ENCODE data around the gene EPSTI1.

Gene EPSTI1

DNA sequence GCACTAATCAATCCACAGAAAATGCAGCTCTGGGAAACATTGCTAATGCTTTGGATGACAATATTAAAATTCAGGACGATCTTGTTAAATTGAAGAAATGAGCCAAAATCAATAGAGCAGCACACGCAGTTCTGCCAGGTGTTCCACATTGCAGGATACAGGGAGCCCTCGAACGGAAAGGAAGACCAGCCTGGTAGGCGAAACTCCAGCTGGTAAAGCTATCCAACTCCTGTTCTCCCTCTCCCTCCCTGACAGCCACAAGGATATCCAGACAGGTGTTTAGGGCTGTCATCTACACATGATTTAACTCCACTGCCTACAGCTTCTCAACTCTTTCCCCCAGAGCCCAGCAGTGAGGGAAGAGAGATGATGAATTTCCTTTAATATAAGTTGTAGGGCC is 67.7 kb downstream of the EPSTI1 start:
- H3K4me3 Mint-ChIP-seq: no peak overlapping the region
- H3K4me1 Mint-ChIP-seq (ENCODE audit: low read depth): peaks cover 3% of the 10 kb centered on the region
- H3K27me3 Mint-ChIP-seq: no peaks in the 10 kb centered on the region
- no peaks in the 10 kb centered on the region for H3K9me3 Mint-ChIP-seq (ENCODE audit: low read depth)
- H3K36me3 Mint-ChIP-seq: peaks cover 30% of the 10 kb centered on the region
- no peak overlapping the region for H3K27ac Mint-ChIP-seq

DNA sequence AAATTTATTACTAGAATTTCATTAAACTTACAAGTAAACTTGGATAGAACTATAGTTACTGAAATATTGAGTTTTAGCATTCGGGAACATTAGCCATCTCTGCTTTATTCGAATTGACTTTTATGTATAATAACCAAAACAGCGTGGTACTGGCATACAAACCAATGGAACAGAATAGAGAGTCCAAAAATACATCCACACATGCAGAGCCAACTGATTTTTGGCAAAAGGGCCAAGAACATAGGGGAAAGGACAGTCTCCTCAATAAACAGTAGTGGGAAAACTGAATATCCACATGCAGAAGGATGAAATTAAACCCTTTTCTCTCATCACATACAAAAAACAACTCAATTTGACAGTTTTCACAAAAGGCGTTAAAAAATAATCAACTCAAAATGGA is 84.3 kb downstream of the EPSTI1 start:
- H3K27me3 Mint-ChIP-seq: no peaks in the 10 kb centered on the region
- H3K4me1 Mint-ChIP-seq (ENCODE audit: low read depth): peaks cover 2% of the 10 kb centered on the region
- peaks cover 24% of the 10 kb centered on the region for H3K36me3 Mint-ChIP-seq
- no peak overlapping the region for H3K27ac Mint-ChIP-seq
- H3K4me3 Mint-ChIP-seq: no peak overlapping the region
- H3K9me3 Mint-ChIP-seq (ENCODE audit: low read depth): no peaks in the 10 kb centered on the region

DNA sequence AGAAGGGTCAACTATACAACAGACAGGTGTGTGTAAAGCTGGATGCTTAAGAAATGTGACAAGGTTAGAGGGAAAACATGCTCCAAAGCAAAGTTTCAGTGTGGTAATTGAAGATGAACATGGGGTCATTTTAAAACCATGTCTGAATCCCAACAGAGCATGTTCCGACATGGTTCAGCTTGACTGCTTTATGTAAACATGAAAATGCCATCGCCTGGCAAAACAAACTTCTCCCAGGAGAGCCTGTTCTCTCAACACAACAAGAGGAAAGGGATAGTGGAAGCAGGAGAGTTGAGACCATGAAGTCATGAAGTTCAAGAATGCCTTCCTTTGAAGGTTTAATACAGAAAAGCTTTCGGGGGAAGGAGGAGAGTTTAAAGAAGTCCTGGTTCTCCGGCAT is 85.8 kb downstream of the EPSTI1 start:
- H3K4me3 Mint-ChIP-seq: no peak overlapping the region
- H3K4me1 Mint-ChIP-seq (ENCODE audit: low read depth): no peaks in the 10 kb centered on the region
- no peaks in the 10 kb centered on the region for H3K27me3 Mint-ChIP-seq
- peaks cover 21% of the 10 kb centered on the region for H3K36me3 Mint-ChIP-seq
- no peaks in the 10 kb centered on the region for H3K9me3 Mint-ChIP-seq (ENCODE audit: low read depth)
- H3K27ac Mint-ChIP-seq: no peak overlapping the region

DNA sequence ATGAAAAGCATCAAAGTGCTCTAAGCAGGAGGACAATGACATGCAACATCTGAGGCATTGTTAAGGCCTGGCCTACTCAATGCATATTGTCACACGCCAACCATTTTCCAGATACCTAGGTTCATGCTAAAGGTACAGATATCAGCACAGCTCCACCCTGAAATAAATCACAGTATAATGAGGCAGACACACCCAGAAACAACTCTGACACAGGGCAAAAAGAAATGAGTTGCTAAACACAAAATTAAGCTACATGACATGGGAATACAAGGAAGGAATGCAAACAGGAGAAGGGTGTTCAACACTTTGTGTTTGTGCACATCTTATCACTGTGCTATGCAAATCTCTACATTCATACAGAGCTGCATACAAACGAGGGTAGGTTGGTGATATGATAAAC is 86.5 kb downstream of the EPSTI1 start:
- H3K9me3 Mint-ChIP-seq (ENCODE audit: low read depth): no peaks in the 10 kb centered on the region
- no peak overlapping the region for H3K4me3 Mint-ChIP-seq
- H3K27me3 Mint-ChIP-seq: no peaks in the 10 kb centered on the region
- H3K36me3 Mint-ChIP-seq: peaks cover 24% of the 10 kb centered on the region
- H3K27ac Mint-ChIP-seq: no peak overlapping the region
- H3K4me1 Mint-ChIP-seq (ENCODE audit: low read depth): no peaks in the 10 kb centered on the region

DNA sequence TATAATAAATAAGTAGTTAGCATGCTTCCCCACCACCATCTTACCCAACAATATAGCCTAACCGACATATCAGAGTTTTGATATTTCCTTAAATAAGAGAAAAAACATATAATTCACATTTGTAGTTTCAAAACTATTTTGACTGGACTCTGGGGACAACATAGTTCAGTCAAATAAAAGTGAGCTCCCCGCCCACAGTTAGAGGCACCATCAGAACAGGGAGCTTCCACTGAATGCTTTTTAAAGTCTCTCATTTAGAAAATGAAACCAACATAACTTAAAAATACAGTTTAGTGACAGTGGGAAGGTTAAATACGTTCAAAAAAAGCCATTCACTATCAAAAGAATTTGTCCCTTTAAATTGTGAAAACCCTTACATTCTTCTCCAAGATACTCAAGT is 92.8 kb downstream of the EPSTI1 start:
- Mint-ChIP-seq H3K27ac (no peak overlapping the region), H3K27me3 (no peaks in the 10 kb centered on the region), H3K4me3 (no peak overlapping the region), H3K9me3 (ENCODE audit: low read depth) (no peaks in the 10 kb centered on the region), H3K4me1 (ENCODE audit: low read depth) (no peaks in the 10 kb centered on the region), H3K36me3 (peaks cover 33% of the 10 kb centered on the region)

DNA sequence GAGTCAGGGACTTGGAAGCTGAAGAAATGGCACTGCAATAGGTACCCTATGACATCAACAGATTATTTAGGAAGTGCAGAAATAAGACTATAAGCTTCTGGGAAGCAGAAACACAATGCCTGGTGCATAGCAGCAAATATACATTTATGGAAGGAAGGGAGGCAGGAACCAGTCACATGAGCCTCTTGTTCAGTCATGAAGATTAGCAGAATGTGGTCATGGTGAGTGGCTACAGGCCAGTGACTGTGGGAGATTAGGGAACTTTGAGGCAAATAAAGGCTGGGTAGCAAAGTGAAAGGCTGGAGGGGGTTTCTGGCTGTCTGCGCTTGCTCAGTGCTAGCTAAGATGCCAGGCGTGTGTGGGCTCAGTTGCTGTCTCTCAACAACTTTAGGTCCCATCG is 96.3 kb downstream of the EPSTI1 start:
- peaks cover 24% of the 10 kb centered on the region for H3K36me3 Mint-ChIP-seq
- H3K4me1 Mint-ChIP-seq (ENCODE audit: low read depth): no peaks in the 10 kb centered on the region
- H3K27ac Mint-ChIP-seq: no peak overlapping the region
- no peak overlapping the region for H3K4me3 Mint-ChIP-seq
- H3K27me3 Mint-ChIP-seq: no peaks in the 10 kb centered on the region
- H3K9me3 Mint-ChIP-seq (ENCODE audit: low read depth): no peaks in the 10 kb centered on the region

DNA sequence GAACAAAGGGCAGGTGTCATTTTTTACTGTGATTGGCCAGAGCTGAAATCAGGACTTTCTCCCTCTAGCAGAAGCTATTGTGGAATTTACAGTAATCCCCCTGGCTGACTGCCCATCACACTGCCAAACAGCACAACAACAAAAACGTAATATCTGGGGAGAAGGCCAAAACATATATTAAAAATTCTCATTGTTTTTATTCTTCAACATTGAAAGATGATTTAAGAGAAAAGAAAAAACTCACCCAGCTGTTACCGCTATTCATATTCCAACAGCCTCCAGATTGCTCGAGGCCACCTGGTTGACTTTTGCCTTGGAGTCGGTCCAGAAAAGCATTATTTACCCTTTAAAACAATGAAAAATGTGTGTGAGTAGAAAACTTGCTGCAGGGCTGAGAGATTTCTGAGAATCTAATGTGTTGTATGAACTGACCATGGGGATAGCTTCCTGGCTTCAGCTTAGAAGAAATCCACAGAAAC is 97.2 kb downstream of the EPSTI1 start:
- Mint-ChIP-seq H3K27me3 (no peaks in the 10 kb centered on the region), H3K9me3 (ENCODE audit: low read depth) (no peaks in the 10 kb centered on the region), H3K4me1 (ENCODE audit: low read depth) (no peaks in the 10 kb centered on the region), H3K27ac (no peak overlapping the region), H3K36me3 (peaks cover 18% of the 10 kb centered on the region), H3K4me3 (no peak overlapping the region)

DNA sequence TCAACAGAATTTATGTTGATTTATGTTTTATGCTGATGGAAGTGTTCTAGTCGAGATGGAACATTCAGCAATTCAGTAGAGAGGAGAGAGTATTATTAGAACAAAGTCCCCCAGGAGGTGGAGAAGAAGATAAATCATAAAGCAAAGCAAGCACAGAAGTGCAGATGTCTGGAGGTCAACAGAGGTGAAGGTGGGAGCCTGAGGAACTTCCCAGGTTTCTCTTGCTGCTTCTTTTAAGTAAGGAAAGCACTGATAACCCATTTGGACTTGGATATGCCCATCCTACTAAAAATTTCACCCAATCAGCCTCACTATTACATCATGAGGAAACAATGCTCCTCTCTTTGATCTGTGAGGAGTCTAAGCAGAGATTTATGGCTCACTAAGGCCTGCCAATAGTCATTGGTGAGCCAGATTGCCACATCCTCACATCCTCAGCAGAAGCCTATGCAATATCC is 98.8 kb downstream of the EPSTI1 start:
- no peak overlapping the region for H3K27ac Mint-ChIP-seq
- no peaks in the 10 kb centered on the region for H3K4me1 Mint-ChIP-seq (ENCODE audit: low read depth)
- no peaks in the 10 kb centered on the region for H3K9me3 Mint-ChIP-seq (ENCODE audit: low read depth)
- no peaks in the 10 kb centered on the region for H3K27me3 Mint-ChIP-seq
- H3K36me3 Mint-ChIP-seq: peaks cover 16% of the 10 kb centered on the region
- no peak overlapping the region for H3K4me3 Mint-ChIP-seq

DNA sequence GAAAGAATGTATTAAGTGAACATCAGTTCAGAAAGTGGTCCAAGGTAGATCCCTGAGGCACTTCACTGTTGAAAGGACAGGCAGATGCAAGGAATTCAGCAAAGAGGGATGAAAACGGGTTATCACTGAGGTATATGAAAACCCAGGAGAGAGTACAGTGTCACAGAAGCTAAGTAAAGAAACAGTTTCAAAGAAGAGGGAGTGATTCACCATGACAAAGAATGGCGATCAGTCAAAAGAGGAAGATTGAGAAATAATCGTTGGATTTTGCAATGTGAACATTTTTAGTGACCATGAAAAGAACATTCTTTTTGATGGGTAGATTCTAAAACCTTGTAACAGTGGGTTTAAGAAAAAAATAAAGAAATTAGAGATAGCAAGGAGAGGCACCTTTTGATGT is 99.3 kb downstream of the EPSTI1 start:
- Mint-ChIP-seq H3K36me3 (peaks cover 16% of the 10 kb centered on the region), H3K27me3 (no peaks in the 10 kb centered on the region), H3K27ac (no peak overlapping the region), H3K4me3 (no peak overlapping the region), H3K9me3 (ENCODE audit: low read depth) (no peaks in the 10 kb centered on the region), H3K4me1 (ENCODE audit: low read depth) (no peaks in the 10 kb centered on the region)

DNA sequence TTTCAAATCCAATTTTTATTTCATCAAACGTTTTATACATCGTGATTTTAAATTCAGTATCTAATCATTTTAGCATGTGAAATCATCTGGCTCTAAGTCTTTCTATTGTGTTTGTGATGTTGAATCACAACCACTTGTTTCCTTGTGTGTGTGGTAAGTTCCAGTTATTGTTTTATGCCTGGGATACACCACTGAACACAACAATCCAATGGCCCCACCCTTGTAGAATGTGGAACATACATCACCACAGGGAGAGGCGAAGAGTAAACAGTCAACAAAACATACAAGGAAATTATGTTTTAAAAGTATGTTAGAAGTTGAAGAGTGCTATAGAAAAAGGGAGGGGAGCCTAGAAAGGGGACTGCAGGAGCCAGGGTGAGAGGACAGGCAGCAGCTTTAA is 100.5 kb downstream of the EPSTI1 start:
- Mint-ChIP-seq H3K36me3 (peaks cover 10% of the 10 kb centered on the region), H3K4me1 (ENCODE audit: low read depth) (no peaks in the 10 kb centered on the region), H3K4me3 (no peak overlapping the region), H3K27ac (no peak overlapping the region), H3K9me3 (ENCODE audit: low read depth) (no peaks in the 10 kb centered on the region), H3K27me3 (no peaks in the 10 kb centered on the region)

DNA sequence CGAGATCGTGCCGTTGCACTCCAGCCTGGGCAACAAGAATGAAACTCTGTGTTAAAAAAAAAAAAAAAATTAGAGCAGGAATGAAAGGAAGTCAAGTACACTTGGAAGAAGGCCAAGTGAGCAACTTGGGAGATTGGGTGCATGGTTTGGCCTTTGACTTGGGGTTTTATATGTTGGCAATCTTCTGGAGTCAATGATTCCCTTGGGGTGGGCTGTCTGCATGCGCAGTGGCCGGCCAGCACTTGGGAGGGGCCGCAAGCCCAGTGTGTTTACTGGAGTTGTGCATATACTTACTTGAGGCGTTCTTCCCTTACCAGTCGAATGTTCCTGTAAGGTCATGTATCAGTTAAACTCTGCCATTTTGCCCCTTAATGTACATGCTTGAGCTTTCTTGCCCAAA is 106.7 kb downstream of the EPSTI1 start:
- peaks cover 15% of the 10 kb centered on the region for H3K36me3 Mint-ChIP-seq
- no peaks in the 10 kb centered on the region for H3K9me3 Mint-ChIP-seq (ENCODE audit: low read depth)
- H3K4me1 Mint-ChIP-seq (ENCODE audit: low read depth): peaks cover 2% of the 10 kb centered on the region
- no peaks in the 10 kb centered on the region for H3K27me3 Mint-ChIP-seq
- H3K27ac Mint-ChIP-seq: no peak overlapping the region
- no peak overlapping the region for H3K4me3 Mint-ChIP-seq

DNA sequence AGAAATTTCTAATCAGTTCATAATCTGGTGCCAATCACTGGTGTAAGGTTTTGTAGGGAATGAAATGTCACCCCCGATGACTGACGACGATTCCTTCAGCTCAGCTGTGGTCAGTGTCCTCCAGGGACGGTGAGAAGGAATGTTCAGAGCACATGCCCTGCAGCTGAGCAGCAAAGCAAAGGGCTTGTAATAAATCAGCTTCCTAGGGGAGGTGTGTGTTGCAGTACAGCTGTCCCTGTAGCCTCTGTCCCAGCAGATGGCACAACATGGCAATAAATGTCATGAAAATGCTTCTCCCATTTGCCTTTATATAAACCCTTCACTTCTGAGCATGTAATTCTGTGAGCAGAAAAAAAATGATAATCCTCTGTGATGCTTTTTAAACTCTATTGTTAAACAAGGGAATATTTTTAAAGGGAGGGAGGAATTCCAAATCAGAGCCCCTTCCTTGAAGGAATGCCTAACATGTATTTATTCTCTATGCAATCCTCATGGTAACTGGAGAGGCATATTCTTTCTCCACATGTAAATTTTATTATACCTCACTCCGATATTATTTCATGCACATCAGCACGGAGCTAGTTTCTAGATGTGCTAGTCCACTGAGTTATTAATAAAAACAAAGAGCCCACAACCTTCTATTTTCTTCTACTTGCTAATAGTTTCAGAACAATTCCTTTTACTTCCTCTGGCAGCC is 108.1 kb downstream of the EPSTI1 start:
- Mint-ChIP-seq H3K4me1 (ENCODE audit: low read depth) (peaks cover 2% of the 10 kb centered on the region), H3K4me3 (no peak overlapping the region), H3K9me3 (ENCODE audit: low read depth) (no peaks in the 10 kb centered on the region), H3K27me3 (peaks cover 8% of the 10 kb centered on the region), H3K36me3 (peaks cover 17% of the 10 kb centered on the region), H3K27ac (no peak overlapping the region)

DNA sequence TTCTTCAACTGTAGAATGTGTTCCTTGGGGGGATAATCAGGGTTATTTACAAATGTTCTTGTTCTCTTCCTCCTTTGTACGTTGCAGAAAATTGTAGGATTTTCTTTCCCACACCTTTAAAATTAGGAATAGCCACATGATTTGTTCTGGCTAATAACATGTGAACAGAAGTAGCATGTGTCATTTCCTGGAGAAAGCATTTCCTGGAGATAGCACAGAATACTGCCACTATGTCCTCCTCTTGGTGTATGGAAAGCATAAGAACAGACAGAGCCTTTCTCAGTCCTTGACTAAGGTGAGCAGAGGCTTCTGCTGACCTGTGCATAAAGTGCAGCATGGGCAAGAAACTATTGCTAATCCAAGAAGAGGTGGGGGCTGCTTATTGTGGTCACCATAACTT is 108.9 kb downstream of the EPSTI1 start:
- H3K27ac Mint-ChIP-seq: no peak overlapping the region
- H3K4me3 Mint-ChIP-seq: no peak overlapping the region
- no peaks in the 10 kb centered on the region for H3K9me3 Mint-ChIP-seq (ENCODE audit: low read depth)

DNA sequence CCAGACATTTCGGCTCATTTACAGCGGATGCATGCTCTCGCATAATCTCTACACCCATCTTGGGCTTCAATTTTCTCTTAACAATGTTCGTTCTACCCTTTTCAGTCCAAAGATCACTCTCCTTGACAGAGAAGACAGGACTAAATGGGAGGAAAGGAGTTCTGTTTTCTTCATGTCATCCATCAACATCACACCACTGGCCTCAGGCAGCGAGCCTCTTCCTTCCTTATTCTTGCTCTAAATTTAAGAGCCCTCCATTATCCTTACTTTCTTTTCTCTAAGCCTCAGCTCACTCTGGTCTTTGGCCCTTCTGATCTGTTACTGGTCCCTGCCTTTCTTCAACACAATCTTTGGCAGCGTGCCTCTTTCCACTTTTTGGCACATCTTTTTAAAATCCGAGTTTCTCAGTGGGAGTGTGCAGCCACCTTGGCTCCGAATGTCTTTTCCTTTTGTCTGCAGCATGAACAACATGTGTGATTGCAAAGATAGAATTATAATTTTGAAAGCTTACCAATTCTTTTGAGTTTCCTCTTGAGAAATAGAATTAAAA is 111.9 kb downstream of the EPSTI1 start:
- Mint-ChIP-seq H3K4me1 (ENCODE audit: low read depth) (peaks cover 7% of the 10 kb centered on the region), H3K4me3 (no peak overlapping the region), H3K36me3 (peaks cover 9% of the 10 kb centered on the region), H3K27ac (no peak overlapping the region), H3K27me3 (peaks cover 15% of the 10 kb centered on the region), H3K9me3 (ENCODE audit: low read depth) (no peaks in the 10 kb centered on the region)

More for the DNA sequence above, 108.9 kb downstream of the EPSTI1 start:
- H3K36me3 Mint-ChIP-seq: peaks cover 18% of the 10 kb centered on the region
- H3K27me3 Mint-ChIP-seq: peaks cover 15% of the 10 kb centered on the region
- H3K4me1 Mint-ChIP-seq (ENCODE audit: low read depth): peaks cover 2% of the 10 kb centered on the region

DNA sequence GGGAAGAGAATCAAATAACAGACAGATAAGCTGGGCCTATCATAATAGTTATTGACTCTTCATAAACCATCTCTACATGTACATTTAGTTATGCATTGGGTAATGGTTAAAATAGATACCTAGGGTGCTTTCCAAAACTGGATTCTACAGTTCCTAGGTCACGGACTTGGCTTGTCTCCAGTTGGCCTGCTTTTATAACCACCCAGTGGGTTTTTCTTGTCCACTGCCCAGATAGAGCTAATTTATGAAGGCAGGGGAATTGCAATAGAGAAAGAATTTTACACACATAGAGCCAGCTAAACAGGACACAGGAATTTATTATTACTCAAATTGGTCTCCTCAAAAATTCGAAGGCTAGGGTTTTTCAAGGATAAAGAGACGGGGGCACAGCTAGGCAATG is 113.3 kb downstream of the EPSTI1 start:
- H3K4me3 Mint-ChIP-seq: no peak overlapping the region
- no peak overlapping the region for H3K27ac Mint-ChIP-seq
- peaks cover 15% of the 10 kb centered on the region for H3K27me3 Mint-ChIP-seq
- no peaks in the 10 kb centered on the region for H3K9me3 Mint-ChIP-seq (ENCODE audit: low read depth)
- peaks cover 7% of the 10 kb centered on the region for H3K4me1 Mint-ChIP-seq (ENCODE audit: low read depth)
- H3K36me3 Mint-ChIP-seq: peaks cover 9% of the 10 kb centered on the region
